Psoas muscle (tissue), 8 donors: ENCODE results near the gene SENP2. TPM values are rescaled to one million over a fixed set of nuclear protein-coding genes. Genes with fewer than 3 reads are reported as not detected.

Source experiments
- ATAC-seq, 4 donors: fragments of 200-7000 bp; cut with Tn5 transposase; one replicate each; pipeline ENCODE4 v1.9.1; 2020; ENCODE audit warnings: moderate library complexity in 3 of 4, mild to moderate bottlenecking in 2 of 4
- DNase-seq, 2 donors: peaks; one replicate each; pipeline ENCODE4 v3.0.0-alpha.2; 2020
- H3K27ac ChIP-seq: fragments of 200-600 bp; one replicate; pipeline ENCODE4 v1.8.0; 2022
- H3K27me3 ChIP-seq, 3 donors: fragments of 200-600 bp in 1 of 3; one replicate each; pipeline versions ENCODE4 v1.6.1 to v1.8.0; 2013 to 2022; ENCODE audit warnings: low read length in 2 of 3, mild to moderate bottlenecking in 2 of 3, moderate library complexity in 1 of 3; ENCODE audit not compliant: insufficient read depth in 3 of 3
- H3K36me3 ChIP-seq, 2 donors: fragments of 200-600 bp in 1 of 2; one replicate each; pipeline versions ENCODE4 v1.6.1 to v1.8.0; 2013 to 2022; ENCODE audit warnings: low read depth in 1 of 2, mild to moderate bottlenecking in 1 of 2, moderate library complexity in 1 of 2; ENCODE audit not compliant: insufficient read depth in 1 of 2
- H3K4me1 ChIP-seq: fragments of 200-600 bp; one replicate; pipeline ENCODE4 v1.8.0; 2022
- H3K4me3 ChIP-seq: fragments of 200-600 bp; one replicate; pipeline ENCODE4 v1.8.0; 2022; ENCODE audit warnings: mild to moderate bottlenecking
- H3K9me3 ChIP-seq: fragments of 200-600 bp; one replicate; pipeline ENCODE4 v1.8.0; 2022
- CTCF ChIP-seq: fragments of 200-600 bp; IDR thresholded peaks from one replicate; pipeline ENCODE4 v1.8.0; 2022; ENCODE audit warnings: antibody characterized with exemption
- WGBS, 3 donors: extraction: QIAGEN DNeasy Blood & Tissue Kit; methylation state at CpG; one replicate each; pipeline versions ENCODE4 v1.1.6 to v1.1.7; 2013; 5-methylcytosine and 5-hydroxymethylcytosine counted together
- intact Hi-C, 2 donors: fragments of 100-400 bp; cut with DNase I; formaldehyde crosslinking; loops; one replicate each; pipeline versions ENCODE4 v1.11.0 to v1.14.2; 2022
- long read RNA-seq, 2 donors: library from polyadenylated mRNA; unstranded; transcript quantifications; one replicate each; pipeline ENCODE4 v2.0.0, GENCODE V29; 2021
- polyA plus RNA-seq, 3 donors: library from polyadenylated mRNA; stranded (reverse); fragments of 200-250 nt; gene quantifications; one replicate each; pipeline ENCODE4 v1.2.3, GENCODE V29; 2013
- total RNA-seq, 4 donors: library from RNA; stranded (reverse); fragmentation: NEBNext Ultra II Directional in 2 of 4; extraction: Animal tissue kit (Norgen Biotek cat#: 25700) in 2 of 4; gene quantifications; one replicate each; pipeline versions ENCODE4 v1.2.1 to v1.2.4, GENCODE V29; 2021 to 2023
- donor health status: healthy with polysubstance abuse.
- donor health status: DM: no; HTN: no; CAD: no; lungs with moderate emphysema.
- donor health status: Bipolar disorder and iron deficiency.
- donor health status: healthy.
- donor health status: DM: yes; HTN: yes; CAD: no.
- donor health status: DM: no; HTN: no; CAD: no.
- donor health status: DM: no; HTN: no; CAD: no.
- donor health status: DM: yes; HTN: yes; CAD: no.

The SENP2 gene
- total RNA-seq, result 10 to 100 TPM; 31.2 to 43.6 (median 40.8) TPM
- polyA plus RNA-seq, result 10 to 100 TPM in 2 of 3 donors, 1 to 10 TPM in 1; 9.8 to 51.8 (median 14.1) TPM
- long read RNA-seq, donor 1, full-length matches to known transcripts, result 15 of 27 reads
- long read RNA-seq, donor 1, partial matches to known transcripts, result 2 of 27 reads
- long read RNA-seq, donor 1, other reads (novel, unspliced or antisense), result 10 of 27 reads
- long read RNA-seq, donor 2, full-length matches to known transcripts, result 31 of 49 reads
- long read RNA-seq, donor 2, partial matches to known transcripts, result 8 of 49 reads
- long read RNA-seq, donor 2, other reads (novel, unspliced or antisense), result 10 of 49 reads

GRCh38 chr3:185585859-185586685, at the start of gene SENP2:
SENP2 (plus strand) TSS chr3:185586295; CDS start chr3:185586414, 119 bp downstream.
- peak within 1 kb of the TSS; percentile 97 for H3K27ac ChIP-seq
- H3K4me1 ChIP-seq, result peaks cover 18% of the 10 kb centered on the region
- peak within 1 kb of the TSS; percentile 96 for H3K4me3 ChIP-seq
- ATAC-seq (peak; percentile 98 to 99 (median 99)), DNase-seq (peak; percentile 99 to 100)
- intact Hi-C loops, result loop anchor here in 1 of 2 donors (5.0 kb wide), 1 partner anchor 89 kb away; the partner anchor contains the start of gene TMEM41A
- H3K27me3 ChIP-seq, result no peaks in the 10 kb centered on the region
- peaks cover 0 to 14% of the 10 kb centered on the region in 2 donors for H3K36me3 ChIP-seq
- no peaks in the 10 kb centered on the region for H3K9me3 ChIP-seq
- WGBS, 3 donors, result 0 to 1% (median 1%) methylated on average over 58 to 64 of the region's 64 CpGs
- no peak for TF ChIP-seq CTCF

- Histone ChIP-seq H3K9me3 (no peaks in the 10 kb centered on the region), H3K36me3 (no peaks in the 10 kb centered on the region), H3K27ac (no peak overlapping the region), H3K4me1 (no peaks in the 10 kb centered on the region), H3K4me3 (no peak overlapping the region), H3K27me3 (peaks cover 0 to 4% (median 0%) of the 10 kb centered on the region in 3 donors)
- ATAC-seq (peak; percentile 32 to 76 (median 64)), DNase-seq (peak; percentile 42 to 58)
- intact Hi-C loops, result no loop called here
- WGBS, 3 donors, result 43 to 51% (median 50%) methylated on average over 9 of the region's 9 CpGs
- TF ChIP-seq CTCF, result no peak
These were observed 48.6 kb upstream of the SENP2 start for GRCh38 chr3:185537369-185537970.

GRCh38 chr3:185539934-185540333, 46.2 kb upstream of the SENP2 start:
- Histone ChIP-seq H3K4me3 (no peak overlapping the region), H3K27me3 (peaks cover 0 to 4% (median 0%) of the 10 kb centered on the region in 3 donors), H3K9me3 (no peaks in the 10 kb centered on the region), H3K4me1 (no peaks in the 10 kb centered on the region), H3K36me3 (no peaks in the 10 kb centered on the region), H3K27ac (no peak overlapping the region)
- DNase-seq (no peak), ATAC-seq (no peak)
- WGBS, 3 donors, result 60 to 65% (median 65%) methylated on average over 2 of the region's 2 CpGs
- no peak for TF ChIP-seq CTCF
- intact Hi-C loops, result no loop called here

- intact Hi-C loops, result no loop called here
- TF ChIP-seq CTCF, result no peak
- 79 to 86% (median 80%) methylated on average over 7 of the region's 7 CpGs for WGBS, 3 donors
- DNase-seq, result no peak
- no peaks in the 10 kb centered on the region for H3K9me3 ChIP-seq
- no peaks in the 10 kb centered on the region for H3K36me3 ChIP-seq
- no peak overlapping the region for H3K27ac ChIP-seq
- H3K4me3 ChIP-seq, result no peak overlapping the region
- no peak for ATAC-seq
- peaks cover 0 to 4% (median 0%) of the 10 kb centered on the region in 3 donors for H3K27me3 ChIP-seq
- no peaks in the 10 kb centered on the region for H3K4me1 ChIP-seq
These were observed 45.4 kb upstream of the SENP2 start for GRCh38 chr3:185540695-185541094.
